GM18517 (cell line): Measurements from ENCODE around the gene UBE2U.
"Not testable (repeated sequence)": the region's sequence is repeated elsewhere in the genome, so short reads cannot be mapped to it uniquely, and the experiment has no call there.

ENCODE experiments used
- ATAC-seq: cut with Tn5 transposase; IDR thresholded peaks from one replicate; pipeline ENCODE4 v1.9.1; 2021; ENCODE audit warnings: mild to moderate bottlenecking, moderate library complexity; ENCODE audit not compliant: unreplicated experiment

Gene UBE2U

GRCh38 chr1:64235910-64236309 lies 32.5 kb downstream of the UBE2U start:
- ATAC-seq, result no peak

GRCh38 chr1:64236541-64236954 lies 33.1 kb downstream of the UBE2U start:
- ATAC-seq, result no peak

GRCh38 chr1:64239519-64239918 lies 36.1 kb downstream of the UBE2U start:
- not testable (repeated sequence) for ATAC-seq

- no peak for ATAC-seq
Measured at GRCh38 chr1:64240206-64240605, 36.8 kb downstream of the UBE2U start.

GRCh38 chr1:64241069-64241468 lies 37.6 kb downstream of the UBE2U start:
- ATAC-seq, result no peak

GRCh38 chr1:64242895-64243756 lies 39.7 kb downstream of the UBE2U start:
- no peak for ATAC-seq

- no peak for ATAC-seq
Measured at GRCh38 chr1:64243757-64244080, 40.3 kb downstream of the UBE2U start.

- no peak for ATAC-seq
Measured at GRCh38 chr1:64245495-64245894, 42.1 kb downstream of the UBE2U start.

GRCh38 chr1:64246294-64246917 lies 43.0 kb downstream of the UBE2U start:
- no peak for ATAC-seq

GRCh38 chr1:64248065-64248464 lies 44.6 kb downstream of the UBE2U start:
- ATAC-seq, result no peak

GRCh38 chr1:64250472-64250871 lies 47.0 kb downstream of the UBE2U start:
- not testable (repeated sequence) for ATAC-seq

- ATAC-seq, result no peak
Measured at GRCh38 chr1:64251971-64252370, 48.5 kb downstream of the UBE2U start.

GRCh38 chr1:64257233-64257632 lies 53.8 kb downstream of the UBE2U start:
- ATAC-seq, result not testable (repeated sequence)

- ATAC-seq, result not testable (repeated sequence)
Measured at GRCh38 chr1:64258444-64258843, 55.0 kb downstream of the UBE2U start.

- ATAC-seq, result no peak
Measured at GRCh38 chr1:64263335-64263734, 59.9 kb downstream of the UBE2U start.

GRCh38 chr1:64263856-64264255 lies 60.4 kb downstream of the UBE2U start:
- ATAC-seq, result no peak

GRCh38 chr1:64265141-64265540 lies 61.7 kb downstream of the UBE2U start:
- no peak for ATAC-seq

GRCh38 chr1:64266991-64267390 lies 63.6 kb downstream of the UBE2U start:
- no peak for ATAC-seq

GRCh38 chr1:64268653-64269557 lies 65.5 kb downstream of the UBE2U start:
- ATAC-seq, result no peak

GRCh38 chr1:64269558-64269884 lies 66.1 kb downstream of the UBE2U start:
- no peak for ATAC-seq

- ATAC-seq, result no peak
Measured at GRCh38 chr1:64280001-64280400, 76.6 kb downstream of the UBE2U start.

GRCh38 chr1:64282351-64282750 lies 78.9 kb downstream of the UBE2U start:
- ATAC-seq, result no peak
